T-helper 2 cell treated with Interferon-gamma antibody and Interleukin-4, amounts not matched to agents 5 μg/mL and 100 μg/mL, for 36 hours (primary cell): ENCODE results near the gene PRKAR1B.

Experiments used
- DNase-seq: peaks from one replicate; pipeline ENCODE4 v3.0.0; 2021; ENCODE audit warnings: low spot score
- H3K27ac Mint-ChIP-seq: one replicate; pipeline ENCODE4 v1.8.0; 2021; ENCODE audit warnings: mild to moderate bottlenecking, mixed read lengths
- H3K27me3 Mint-ChIP-seq: one replicate; pipeline ENCODE4 v1.8.0; 2021; ENCODE audit warnings: low read depth, mixed read lengths
- H3K36me3 Mint-ChIP-seq: one replicate; pipeline ENCODE4 v1.8.0; 2021; ENCODE audit warnings: low read depth, mixed read lengths
- H3K4me1 Mint-ChIP-seq: one replicate; pipeline ENCODE4 v1.8.0; 2021; ENCODE audit warnings: low read depth, mixed read lengths
- H3K4me3 Mint-ChIP-seq: one replicate; pipeline ENCODE4 v1.8.0; 2022; ENCODE audit warnings: mild to moderate bottlenecking, moderate library complexity, mixed read lengths
- H3K9me3 Mint-ChIP-seq: one replicate; pipeline ENCODE4 v1.8.0; 2021; ENCODE audit warnings: mixed read lengths

The PRKAR1B gene

GRCh38 chr7:673681-674453 lies 53.2 kb downstream of the PRKAR1B start:
- H3K4me3 Mint-ChIP-seq = no peak overlapping the region
- H3K27me3 Mint-ChIP-seq = no peaks in the 10 kb centered on the region
- DNase-seq = no peak
- no peak overlapping the region for H3K27ac Mint-ChIP-seq
- H3K9me3 Mint-ChIP-seq = peaks cover 18% of the 10 kb centered on the region
- H3K4me1 Mint-ChIP-seq = peaks cover under 1% of the 10 kb centered on the region
- H3K36me3 Mint-ChIP-seq = peaks cover 29% of the 10 kb centered on the region

- H3K4me1 Mint-ChIP-seq = peaks cover 1% of the 10 kb centered on the region
- H3K27ac Mint-ChIP-seq = no peak overlapping the region
- peaks cover 27% of the 10 kb centered on the region for H3K36me3 Mint-ChIP-seq
- H3K4me3 Mint-ChIP-seq = no peak overlapping the region
- H3K9me3 Mint-ChIP-seq = peaks cover 20% of the 10 kb centered on the region
- H3K27me3 Mint-ChIP-seq = no peaks in the 10 kb centered on the region
- DNase-seq = no peak
These were observed 54.2 kb downstream of the PRKAR1B start for GRCh38 chr7:672891-673290.

GRCh38 chr7:671415-672042 lies 55.6 kb downstream of the PRKAR1B start:
- DNase-seq = no peak
- Mint-ChIP-seq H3K9me3 (peaks cover 20% of the 10 kb centered on the region), H3K4me3 (no peak overlapping the region), H3K36me3 (peaks cover 22% of the 10 kb centered on the region), H3K4me1 (peaks cover 1% of the 10 kb centered on the region), H3K27me3 (no peaks in the 10 kb centered on the region), H3K27ac (no peak overlapping the region)

GRCh38 chr7:670501-671390 lies 56.3 kb downstream of the PRKAR1B start:
- peaks cover 17% of the 10 kb centered on the region for H3K36me3 Mint-ChIP-seq
- H3K9me3 Mint-ChIP-seq = peaks cover 20% of the 10 kb centered on the region
- no peaks in the 10 kb centered on the region for H3K27me3 Mint-ChIP-seq
- DNase-seq = no peak
- H3K4me1 Mint-ChIP-seq = peaks cover 1% of the 10 kb centered on the region
- no peak overlapping the region for H3K27ac Mint-ChIP-seq
- no peak overlapping the region for H3K4me3 Mint-ChIP-seq

GRCh38 chr7:668958-669357 lies 58.1 kb downstream of the PRKAR1B start:
- peaks cover 6% of the 10 kb centered on the region for H3K9me3 Mint-ChIP-seq
- H3K27ac Mint-ChIP-seq = no peak overlapping the region
- no peaks in the 10 kb centered on the region for H3K27me3 Mint-ChIP-seq
- peaks cover 1% of the 10 kb centered on the region for H3K4me1 Mint-ChIP-seq
- H3K4me3 Mint-ChIP-seq = no peak overlapping the region
- no peak for DNase-seq
- peaks cover 4% of the 10 kb centered on the region for H3K36me3 Mint-ChIP-seq

- peaks cover 3% of the 10 kb centered on the region for H3K36me3 Mint-ChIP-seq
- no peaks in the 10 kb centered on the region for H3K27me3 Mint-ChIP-seq
- H3K4me3 Mint-ChIP-seq = no peak overlapping the region
- no peak overlapping the region for H3K27ac Mint-ChIP-seq
- no peak for DNase-seq
- peaks cover 1% of the 10 kb centered on the region for H3K4me1 Mint-ChIP-seq
- peaks cover 6% of the 10 kb centered on the region for H3K9me3 Mint-ChIP-seq
These were observed 58.7 kb downstream of the PRKAR1B start for GRCh38 chr7:668139-668931.

GRCh38 chr7:666454-667292 lies 60.4 kb downstream of the PRKAR1B start:
- H3K36me3 Mint-ChIP-seq = peaks cover 3% of the 10 kb centered on the region
- H3K27me3 Mint-ChIP-seq = no peaks in the 10 kb centered on the region
- H3K4me3 Mint-ChIP-seq = no peak overlapping the region
- H3K4me1 Mint-ChIP-seq = peaks cover 3% of the 10 kb centered on the region
- peaks cover 6% of the 10 kb centered on the region for H3K9me3 Mint-ChIP-seq
- no peak overlapping the region for H3K27ac Mint-ChIP-seq
- no peak for DNase-seq

GRCh38 chr7:665736-666453 lies 61.2 kb downstream of the PRKAR1B start:
- peaks cover 3% of the 10 kb centered on the region for H3K4me1 Mint-ChIP-seq
- H3K36me3 Mint-ChIP-seq = peaks cover 3% of the 10 kb centered on the region
- H3K4me3 Mint-ChIP-seq = no peak overlapping the region
- peaks cover 6% of the 10 kb centered on the region for H3K9me3 Mint-ChIP-seq
- H3K27me3 Mint-ChIP-seq = no peaks in the 10 kb centered on the region
- no peak for DNase-seq
- H3K27ac Mint-ChIP-seq = no peak overlapping the region

- no peak overlapping the region for H3K27ac Mint-ChIP-seq
- peaks cover 6% of the 10 kb centered on the region for H3K9me3 Mint-ChIP-seq
- peaks cover 3% of the 10 kb centered on the region for H3K4me1 Mint-ChIP-seq
- H3K27me3 Mint-ChIP-seq = no peaks in the 10 kb centered on the region
- H3K36me3 Mint-ChIP-seq = peaks cover 3% of the 10 kb centered on the region
- no peak overlapping the region for H3K4me3 Mint-ChIP-seq
- no peak for DNase-seq
These were observed 61.9 kb downstream of the PRKAR1B start for GRCh38 chr7:664997-665735.

GRCh38 chr7:664402-664775 lies 62.7 kb downstream of the PRKAR1B start:
- no peak overlapping the region for H3K27ac Mint-ChIP-seq
- no peak overlapping the region for H3K4me3 Mint-ChIP-seq

GRCh38 chr7:662576-662975 lies 64.5 kb downstream of the PRKAR1B start:
- Mint-ChIP-seq H3K27me3 (no peaks in the 10 kb centered on the region), H3K36me3 (peaks cover 8% of the 10 kb centered on the region), H3K27ac (no peak overlapping the region), H3K4me1 (peaks cover 1% of the 10 kb centered on the region), H3K9me3 (peaks cover 7% of the 10 kb centered on the region), H3K4me3 (no peak overlapping the region)
- no peak for DNase-seq

More at GRCh38 chr7:664402-664775, 62.7 kb downstream of the PRKAR1B start:
- DNase-seq = no peak
- H3K4me1 Mint-ChIP-seq = peaks cover 3% of the 10 kb centered on the region
- peaks cover 3% of the 10 kb centered on the region for H3K36me3 Mint-ChIP-seq
- H3K9me3 Mint-ChIP-seq = peaks cover 7% of the 10 kb centered on the region
- no peaks in the 10 kb centered on the region for H3K27me3 Mint-ChIP-seq

GRCh38 chr7:659996-660395 lies 67.1 kb downstream of the PRKAR1B start:
- no peak for DNase-seq
- Mint-ChIP-seq H3K4me3 (no peak overlapping the region), H3K36me3 (peaks cover 8% of the 10 kb centered on the region), H3K9me3 (peaks cover 7% of the 10 kb centered on the region), H3K4me1 (peaks cover 1% of the 10 kb centered on the region), H3K27ac (no peak overlapping the region), H3K27me3 (no peaks in the 10 kb centered on the region)
